IPS-NIHi11 (cell line): ENCODE data around the gene HOXD12.

Experiments used
- DNase-seq: peaks from one replicate; pipeline ENCODE4 v3.0.0; 2012; ENCODE audit warnings: mixed read lengths, low spot score

The HOXD12 gene

GRCh38 chr2:176105078-176105729, 5.6 kb downstream of the HOXD12 start:
- no peak for DNase-seq

GRCh38 chr2:176105730-176106580, 6.4 kb downstream of the HOXD12 start:
- DNase-seq: no peak

GRCh38 chr2:176106581-176107539, 7.3 kb downstream of the HOXD12 start, which contains the start of gene HOXD11:
HOXD11 (plus strand) TSS chr2:176107280; CDS start chr2:176107356, 76 bp downstream.
- no peak for DNase-seq

GRCh38 chr2:176107731-176108181, 8.2 kb downstream of the HOXD12 start:
- no peak for DNase-seq

- DNase-seq: no peak
Measured at GRCh38 chr2:176109192-176109901, 9.8 kb downstream of the HOXD12 start.

GRCh38 chr2:176109946-176110345, 10.4 kb downstream of the HOXD12 start:
- DNase-seq: no peak

- no peak for DNase-seq
Measured at GRCh38 chr2:176110415-176111308, 11.1 kb downstream of the HOXD12 start.

GRCh38 chr2:176111309-176111663, 11.7 kb downstream of the HOXD12 start:
- DNase-seq: peak; percentile 70

- no peak for DNase-seq
Measured at GRCh38 chr2:176111846-176112374, 12.3 kb downstream of the HOXD12 start.

GRCh38 chr2:176112375-176113302, 13.0 kb downstream of the HOXD12 start:
- DNase-seq: no peak

- no peak for DNase-seq
Measured at GRCh38 chr2:176114120-176114929, 14.7 kb downstream of the HOXD12 start.

- DNase-seq: no peak
Measured at GRCh38 chr2:176114930-176115625, 15.5 kb downstream of the HOXD12 start.

- DNase-seq: peak; percentile 79
Measured at GRCh38 chr2:176115883-176116813, 16.6 kb downstream of the HOXD12 start, which contains the start of gene HOXD10. HOXD10 (plus strand) TSS chr2:176116778; CDS start chr2:176116834, 56 bp downstream.

GRCh38 chr2:176117162-176117822, 17.7 kb downstream of the HOXD12 start:
- DNase-seq: no peak

GRCh38 chr2:176117823-176118371, 18.3 kb downstream of the HOXD12 start:
- no peak for DNase-seq
